Middle frontal gyrus (tissue), 1 donor: ENCODE measurements around the gene SIRPA.
"Not testable (repeated sequence)": the region's sequence is repeated elsewhere in the genome, so short reads cannot be mapped to it uniquely, and the experiment has no call there.

Source experiments
- DNase-seq: peaks from one replicate; pipeline ENCODE4 v3.0.0-alpha.2; 2015; ENCODE audit warnings: low spot score; ENCODE audit errors: extremely low spot score

Gene SIRPA

GRCh38 chr20:1906361-1907051 lies 11.3 kb downstream of the SIRPA start:
- no peak for DNase-seq

- no peak for DNase-seq
These were observed 12.4 kb downstream of the SIRPA start for GRCh38 chr20:1907586-1907985.

- no peak for DNase-seq
These were observed 13.0 kb downstream of the SIRPA start for GRCh38 chr20:1908191-1908590.

GRCh38 chr20:1909097-1909496 lies 13.9 kb downstream of the SIRPA start:
- DNase-seq, result no peak

GRCh38 chr20:1911536-1911935 lies 16.3 kb downstream of the SIRPA start:
- DNase-seq, result no peak

GRCh38 chr20:1912053-1912452 lies 16.8 kb downstream of the SIRPA start:
- no peak for DNase-seq

GRCh38 chr20:1912646-1913045 lies 17.4 kb downstream of the SIRPA start:
- no peak for DNase-seq

GRCh38 chr20:1915233-1915632 lies 20.0 kb downstream of the SIRPA start:
- DNase-seq, result not testable (repeated sequence)

GRCh38 chr20:1915725-1916124 lies 20.5 kb downstream of the SIRPA start:
- DNase-seq, result no peak

- no peak for DNase-seq
These were observed 22.6 kb downstream of the SIRPA start for GRCh38 chr20:1917786-1918185.

- no peak for DNase-seq
These were observed 23.4 kb downstream of the SIRPA start for GRCh38 chr20:1918491-1919165.

GRCh38 chr20:1920252-1920651 lies 25.0 kb downstream of the SIRPA start:
- no peak for DNase-seq

- DNase-seq, result no peak
These were observed 25.6 kb downstream of the SIRPA start for GRCh38 chr20:1920826-1921225.

GRCh38 chr20:1921985-1922384 lies 26.8 kb downstream of the SIRPA start:
- DNase-seq, result not testable (repeated sequence)

- DNase-seq, result no peak
These were observed 27.6 kb downstream of the SIRPA start for GRCh38 chr20:1922786-1923185.

- no peak for DNase-seq
These were observed 30.0 kb downstream of the SIRPA start for GRCh38 chr20:1924910-1925861.

- no peak for DNase-seq
These were observed 31.0 kb downstream of the SIRPA start for GRCh38 chr20:1926237-1926636.

- DNase-seq, result no peak
These were observed 32.0 kb downstream of the SIRPA start for GRCh38 chr20:1927217-1927616.

- no peak for DNase-seq
These were observed 32.9 kb downstream of the SIRPA start for GRCh38 chr20:1928154-1928553.

GRCh38 chr20:1928782-1929181 lies 33.6 kb downstream of the SIRPA start:
- DNase-seq, result no peak

- no peak for DNase-seq
These were observed 34.3 kb downstream of the SIRPA start for GRCh38 chr20:1929460-1929859.

GRCh38 chr20:1930165-1930564 lies 35.0 kb downstream of the SIRPA start:
- no peak for DNase-seq
